Measurements from ENCODE around the gene MRPL37. TPM values are rescaled to one million over a fixed set of nuclear protein-coding genes. Genes with fewer than 3 reads are reported as not detected.

Gene MRPL37
- total and polyA plus RNA-seq, 9 donors = 45.0 to 70.2 (median 62.8) TPM

DNA sequence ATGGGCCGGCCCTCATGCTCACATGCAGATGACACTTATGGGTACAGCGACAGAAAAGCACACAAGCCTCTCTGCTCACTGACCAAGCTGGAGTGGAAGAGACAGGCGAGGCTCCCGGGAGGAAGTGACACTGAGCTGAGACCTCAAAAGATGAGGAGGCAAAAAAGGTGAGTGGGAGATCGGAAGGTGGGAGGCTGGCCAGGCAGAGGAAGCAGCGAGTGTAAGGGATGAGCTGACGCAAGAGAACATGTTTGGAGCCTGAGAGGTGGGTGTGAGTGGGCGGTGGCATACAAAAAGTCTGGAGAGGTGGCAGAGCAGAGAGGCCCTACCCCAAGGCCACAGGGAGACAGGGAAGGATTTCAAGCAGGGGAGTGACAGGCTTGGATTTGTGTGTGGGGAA, 29.0 kb upstream of the MRPL37 start:
- WGBS (ENCODE audit: insufficient coverage) = 76% methylated on average over 8 of the region's 8 CpGs
- no peaks in the 10 kb centered on the region for H3K4me1 ChIP-seq (ENCODE audit: control insufficient read depth, insufficient read depth, low read length)

DNA sequence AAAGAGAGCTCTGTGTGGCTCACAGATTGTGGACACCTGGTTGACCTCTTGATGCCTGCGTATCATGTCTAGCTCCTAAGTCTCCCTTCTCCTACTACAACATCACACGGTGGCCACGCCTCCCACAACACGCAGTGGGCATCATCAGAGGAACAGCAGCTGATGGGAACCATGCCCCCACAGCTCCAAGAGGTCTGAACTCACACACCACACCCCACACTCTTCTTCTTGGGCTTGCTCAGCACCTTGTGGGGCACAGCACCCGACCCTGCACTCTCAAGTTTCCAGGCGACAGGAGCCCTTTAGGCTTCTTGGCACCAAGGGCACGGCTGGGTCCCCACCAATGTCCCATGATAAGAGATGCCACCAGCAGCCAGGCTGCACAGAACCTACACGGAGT, 28.4 kb upstream of the MRPL37 start:
- Histone ChIP-seq H3K27ac (ENCODE audit: low read length) (no peak overlapping the region), H3K4me3 (ENCODE audit: low read length) (no peak overlapping the region), H3K27me3 (ENCODE audit: control insufficient read depth, insufficient read depth, low read length) (no peaks in the 10 kb centered on the region), H3K9me3 (replicated peaks; ENCODE audit: control insufficient read depth, low read depth, low read length) (no peaks in the 10 kb centered on the region), H3K36me3 (ENCODE audit: control insufficient read depth, insufficient read depth, low read length) (peaks cover 7% of the 10 kb centered on the region), H3K4me1 (ENCODE audit: control insufficient read depth, insufficient read depth, low read length) (no peaks in the 10 kb centered on the region)
- 88% methylated on average over 7 of the region's 8 CpGs for WGBS (ENCODE audit: insufficient coverage)
- DNase-seq = no peak

More for the DNA sequence above, 29.0 kb upstream of the MRPL37 start:
- DNase-seq = no peak
- Histone ChIP-seq H3K27me3 (ENCODE audit: control insufficient read depth, insufficient read depth, low read length) (no peaks in the 10 kb centered on the region), H3K27ac (ENCODE audit: low read length) (no peak overlapping the region), H3K36me3 (ENCODE audit: control insufficient read depth, insufficient read depth, low read length) (peaks cover 7% of the 10 kb centered on the region), H3K9me3 (replicated peaks; ENCODE audit: control insufficient read depth, low read depth, low read length) (no peaks in the 10 kb centered on the region), H3K4me3 (ENCODE audit: low read length) (no peak overlapping the region)

DNA sequence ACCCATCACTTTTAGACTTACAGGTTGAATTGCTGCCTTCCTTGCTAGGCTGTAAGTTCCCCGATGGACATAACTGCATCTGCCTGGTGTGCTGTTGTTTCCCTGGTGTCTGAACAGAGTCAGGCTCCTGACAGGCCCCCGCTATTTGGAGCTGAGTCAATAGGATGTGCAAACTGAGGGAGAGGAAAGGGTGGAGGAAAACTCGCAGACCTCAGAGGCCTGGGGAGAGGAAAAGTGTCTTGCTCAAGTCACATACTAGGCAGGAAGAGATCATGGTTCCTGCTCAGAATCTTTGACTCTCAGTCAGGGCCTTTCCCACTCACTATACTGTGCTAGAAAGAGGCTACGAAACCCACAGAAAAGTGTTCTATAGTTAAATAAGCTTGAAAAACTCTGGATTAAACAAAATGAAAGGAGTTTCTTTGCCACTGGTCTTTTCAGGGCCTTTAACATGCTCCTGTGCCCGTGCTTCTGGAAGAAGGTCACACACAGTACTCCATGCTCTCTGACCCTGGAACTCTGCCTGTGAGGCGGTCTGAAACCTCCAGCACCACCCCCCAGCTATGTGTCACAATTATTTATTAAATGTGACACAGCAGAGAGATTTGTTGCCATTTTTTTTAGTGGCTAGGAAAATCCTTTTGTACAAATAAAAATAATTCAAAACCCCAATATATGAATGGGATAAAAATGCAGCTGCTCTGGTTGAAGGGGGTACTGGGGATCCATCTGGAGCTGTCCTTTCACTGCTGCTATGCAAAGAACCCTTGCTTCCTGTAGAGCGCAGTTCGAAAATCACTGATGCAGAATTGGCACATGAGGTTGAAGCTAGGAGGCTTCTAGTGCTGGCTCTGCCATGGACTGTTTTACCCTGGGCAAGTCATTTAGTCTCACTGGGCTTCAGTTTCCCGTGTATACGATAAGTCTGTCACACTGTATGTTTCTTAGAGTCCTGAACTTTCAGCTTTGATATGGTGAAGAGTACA, 27.1 kb upstream of the MRPL37 start:
- Histone ChIP-seq H3K36me3 (ENCODE audit: control insufficient read depth, insufficient read depth, low read length) (peaks cover 13% of the 10 kb centered on the region), H3K4me3 (ENCODE audit: low read length) (no peak overlapping the region), H3K27me3 (ENCODE audit: control insufficient read depth, insufficient read depth, low read length) (no peaks in the 10 kb centered on the region), H3K9me3 (replicated peaks; ENCODE audit: control insufficient read depth, low read depth, low read length) (no peaks in the 10 kb centered on the region), H3K4me1 (ENCODE audit: control insufficient read depth, insufficient read depth, low read length) (no peaks in the 10 kb centered on the region), H3K27ac (ENCODE audit: low read length) (peak overlapping the region; percentile 7)
- WGBS (ENCODE audit: insufficient coverage) = 50% methylated on average over 5 of the region's 10 CpGs
- peak; percentile 46 for DNase-seq

DNA sequence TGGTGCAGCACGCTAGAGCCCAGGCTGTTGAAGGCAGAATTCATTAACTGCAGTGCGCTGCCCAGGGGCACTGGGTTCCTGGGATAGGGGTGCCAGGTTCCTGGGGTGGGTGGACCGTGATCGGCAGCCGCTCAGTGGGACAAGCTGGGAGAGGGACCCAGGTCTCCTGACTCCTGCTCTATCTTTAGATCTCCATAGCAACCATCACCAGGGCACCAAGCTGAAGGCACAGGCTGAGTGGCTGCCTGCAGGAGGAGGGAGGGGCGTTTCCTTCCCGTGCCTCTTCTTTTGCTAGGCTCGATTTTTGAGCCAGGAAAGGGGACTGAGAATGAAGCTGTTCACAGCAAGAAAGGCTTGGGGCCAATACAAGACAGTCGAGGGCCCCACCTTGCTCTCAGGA, 26.3 kb upstream of the MRPL37 start:
- H3K27ac ChIP-seq (ENCODE audit: low read length) = no peak overlapping the region
- no peak for DNase-seq
- 54% methylated on average over 4 of the region's 9 CpGs for WGBS (ENCODE audit: insufficient coverage)

DNA sequence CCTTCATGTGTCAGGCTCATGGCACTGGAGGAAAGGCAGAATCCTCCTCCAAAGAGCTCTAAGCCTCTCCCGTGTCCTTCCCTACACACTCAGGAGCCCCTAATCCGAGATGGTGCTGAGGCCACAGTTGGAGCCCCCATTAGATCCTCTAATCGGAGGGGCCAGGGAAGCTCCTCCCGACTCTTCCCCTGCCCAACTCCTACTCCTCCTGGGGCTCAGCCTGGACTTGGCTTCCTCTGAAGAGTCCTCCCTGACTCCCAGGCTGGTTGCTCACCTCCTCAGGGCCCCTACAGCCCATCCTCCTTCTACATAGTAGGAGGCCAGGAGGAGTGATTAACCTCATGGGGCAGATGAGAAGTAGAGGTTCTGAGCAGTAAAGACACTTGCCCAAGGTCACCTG, 25.9 kb upstream of the MRPL37 start:
- Histone ChIP-seq H3K9me3 (replicated peaks; ENCODE audit: control insufficient read depth, low read depth, low read length) (no peaks in the 10 kb centered on the region), H3K36me3 (ENCODE audit: control insufficient read depth, insufficient read depth, low read length) (peaks cover 20% of the 10 kb centered on the region), H3K4me1 (ENCODE audit: control insufficient read depth, insufficient read depth, low read length) (no peaks in the 10 kb centered on the region), H3K27me3 (ENCODE audit: control insufficient read depth, insufficient read depth, low read length) (no peaks in the 10 kb centered on the region), H3K27ac (ENCODE audit: low read length) (no peak overlapping the region), H3K4me3 (ENCODE audit: low read length) (no peak overlapping the region)
- WGBS (ENCODE audit: insufficient coverage) = 89% methylated on average over 3 of the region's 4 CpGs
- no peak for DNase-seq

More for the DNA sequence above, 26.3 kb upstream of the MRPL37 start:
- Histone ChIP-seq H3K36me3 (ENCODE audit: control insufficient read depth, insufficient read depth, low read length) (peaks cover 15% of the 10 kb centered on the region), H3K4me1 (ENCODE audit: control insufficient read depth, insufficient read depth, low read length) (no peaks in the 10 kb centered on the region), H3K9me3 (replicated peaks; ENCODE audit: control insufficient read depth, low read depth, low read length) (no peaks in the 10 kb centered on the region), H3K27me3 (ENCODE audit: control insufficient read depth, insufficient read depth, low read length) (no peaks in the 10 kb centered on the region), H3K4me3 (ENCODE audit: low read length) (no peak overlapping the region)

DNA sequence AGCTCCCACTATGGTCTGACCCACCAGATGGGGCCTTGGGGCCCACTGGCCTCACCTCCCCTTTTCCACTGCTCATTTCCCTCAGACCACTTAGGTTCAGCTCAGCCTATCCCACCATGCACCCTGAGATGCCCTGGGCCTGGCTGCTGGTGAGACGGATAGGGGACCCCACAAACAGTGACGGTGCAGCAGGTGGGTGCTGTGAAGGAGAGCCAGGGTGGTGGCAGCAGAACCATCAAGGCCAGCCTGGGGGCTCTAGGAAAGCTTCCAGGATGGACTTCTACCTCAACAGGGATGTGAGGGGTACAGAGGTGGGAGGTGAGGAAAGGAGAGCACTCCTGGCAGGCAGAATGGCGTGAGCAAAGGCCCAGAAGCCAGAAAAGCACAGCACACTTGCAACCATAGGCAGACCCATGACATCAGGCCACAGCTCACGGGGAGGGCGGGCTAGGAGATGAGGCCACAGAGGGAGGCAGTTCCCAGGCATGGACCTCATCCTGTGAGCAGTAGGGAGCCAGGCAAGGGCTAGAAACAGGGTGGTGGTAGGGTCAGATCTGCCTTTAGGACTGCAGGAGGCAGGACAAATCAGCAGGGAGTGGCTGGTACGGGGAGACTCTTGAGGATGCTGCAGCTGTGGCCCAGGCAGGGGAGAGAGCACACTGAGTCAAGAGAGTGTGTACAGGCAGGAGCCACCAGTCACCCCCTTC, 23.2 kb upstream of the MRPL37 start:
- DNase-seq = no peak
- Histone ChIP-seq H3K27ac (ENCODE audit: low read length) (no peak overlapping the region), H3K4me3 (ENCODE audit: low read length) (no peak overlapping the region), H3K9me3 (replicated peaks; ENCODE audit: control insufficient read depth, low read depth, low read length) (no peaks in the 10 kb centered on the region), H3K36me3 (ENCODE audit: control insufficient read depth, insufficient read depth, low read length) (peaks cover 25% of the 10 kb centered on the region), H3K4me1 (ENCODE audit: control insufficient read depth, insufficient read depth, low read length) (no peaks in the 10 kb centered on the region), H3K27me3 (ENCODE audit: control insufficient read depth, insufficient read depth, low read length) (no peaks in the 10 kb centered on the region)
- WGBS (ENCODE audit: insufficient coverage) = 84% methylated on average over 6 of the region's 6 CpGs

DNA sequence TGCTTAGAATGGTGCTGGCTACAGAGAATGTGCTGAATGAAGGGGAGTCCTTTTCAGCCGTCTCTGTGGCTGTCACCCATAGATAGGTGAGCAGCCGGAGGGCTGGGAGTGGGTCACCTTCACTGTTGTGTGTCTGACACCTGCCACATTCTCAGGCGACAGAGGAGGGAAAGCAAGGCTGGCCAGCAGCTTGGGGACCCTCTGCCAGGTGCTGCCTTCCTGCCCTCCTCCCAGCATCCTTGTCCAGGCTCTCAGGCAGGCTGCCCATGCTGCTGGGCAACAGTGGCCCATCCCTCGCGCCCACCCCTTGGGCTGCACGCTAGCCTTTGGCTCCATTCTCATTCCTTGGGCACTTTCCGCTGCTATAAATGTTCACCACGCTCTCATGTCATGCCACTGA, 22.2 kb upstream of the MRPL37 start:
- no peak for DNase-seq
- Histone ChIP-seq H3K27me3 (ENCODE audit: control insufficient read depth, insufficient read depth, low read length) (no peaks in the 10 kb centered on the region), H3K36me3 (ENCODE audit: control insufficient read depth, insufficient read depth, low read length) (peaks cover 28% of the 10 kb centered on the region), H3K4me1 (ENCODE audit: control insufficient read depth, insufficient read depth, low read length) (no peaks in the 10 kb centered on the region), H3K9me3 (replicated peaks; ENCODE audit: control insufficient read depth, low read depth, low read length) (no peaks in the 10 kb centered on the region), H3K27ac (ENCODE audit: low read length) (no peak overlapping the region), H3K4me3 (ENCODE audit: low read length) (no peak overlapping the region)
- 92% methylated on average over 8 of the region's 8 CpGs for WGBS (ENCODE audit: insufficient coverage)

DNA sequence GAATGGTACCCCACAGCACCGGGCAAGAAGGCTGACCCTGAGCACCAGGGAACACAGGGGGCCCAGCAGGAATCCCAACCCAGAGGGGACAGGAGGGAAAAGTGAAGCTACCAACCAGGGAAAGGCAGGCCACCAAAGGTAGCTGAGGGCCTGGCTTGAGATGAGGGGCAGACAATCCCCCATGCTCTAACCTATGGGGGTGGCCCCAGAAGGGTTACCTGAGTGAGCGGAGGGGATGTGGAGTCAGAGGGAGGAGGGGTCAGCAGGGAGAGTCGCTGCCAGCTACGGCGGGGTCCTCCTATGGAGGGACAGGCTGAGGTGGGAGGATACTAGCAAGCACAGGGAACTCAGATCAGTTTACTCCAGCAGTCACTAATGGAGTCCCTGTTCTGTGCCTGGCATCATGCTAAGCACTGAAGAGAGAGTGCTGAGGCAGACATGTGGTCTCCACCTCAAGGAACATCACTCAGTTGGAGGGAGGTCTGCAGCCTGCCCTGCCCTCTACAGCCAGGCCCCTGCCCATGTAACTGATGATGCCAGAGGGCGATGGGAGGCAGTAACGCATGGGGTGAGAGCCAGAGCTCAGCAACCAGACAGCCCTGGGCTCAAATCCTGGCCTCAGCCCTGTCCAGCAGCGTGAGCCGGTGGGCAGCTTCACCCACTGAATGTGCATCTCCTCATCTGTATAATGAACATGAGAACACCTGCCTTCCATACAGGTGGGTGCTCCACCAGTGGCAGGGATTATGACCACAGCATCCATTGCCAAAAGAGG, 21.5 kb upstream of the MRPL37 start:
- Histone ChIP-seq H3K36me3 (ENCODE audit: control insufficient read depth, insufficient read depth, low read length) (peaks cover 28% of the 10 kb centered on the region), H3K4me3 (ENCODE audit: low read length) (no peak overlapping the region), H3K27me3 (ENCODE audit: control insufficient read depth, insufficient read depth, low read length) (no peaks in the 10 kb centered on the region), H3K9me3 (replicated peaks; ENCODE audit: control insufficient read depth, low read depth, low read length) (no peaks in the 10 kb centered on the region), H3K4me1 (ENCODE audit: control insufficient read depth, insufficient read depth, low read length) (no peaks in the 10 kb centered on the region), H3K27ac (ENCODE audit: low read length) (no peak overlapping the region)
- 64% methylated on average over 7 of the region's 9 CpGs for WGBS (ENCODE audit: insufficient coverage)
- DNase-seq = no peak

DNA sequence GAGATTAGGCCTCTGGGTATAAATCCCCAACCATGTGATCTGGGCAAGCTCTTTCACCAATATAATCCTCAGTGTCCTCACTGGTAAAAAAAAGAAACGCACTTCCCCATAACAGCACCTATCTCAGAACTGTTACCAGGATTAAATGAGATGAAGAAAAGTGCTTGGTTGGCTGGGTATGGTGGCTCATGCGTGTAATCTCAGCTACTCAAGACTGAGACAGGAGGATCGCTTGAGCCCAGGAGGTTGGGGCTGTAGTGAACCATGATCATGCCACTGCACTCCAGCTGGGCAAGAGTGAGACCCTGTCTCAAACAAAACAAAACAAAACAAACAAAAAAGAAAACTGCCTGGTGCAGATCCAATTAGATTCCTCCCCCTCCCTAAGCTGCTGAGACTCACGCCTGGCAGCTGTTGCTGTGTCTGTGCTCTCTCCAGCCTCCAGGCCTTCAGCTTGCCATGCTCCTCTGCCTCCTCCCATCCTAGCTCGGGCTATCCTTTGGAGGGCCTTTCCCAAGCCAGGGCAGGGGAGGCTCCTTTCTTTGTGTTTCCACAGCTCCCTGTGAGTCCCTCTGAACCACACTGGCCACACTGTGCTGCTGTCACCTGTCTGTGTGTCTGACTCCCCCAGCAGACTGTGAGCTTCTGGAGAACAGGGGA, 19.1 kb upstream of the MRPL37 start:
- 78% methylated on average over 4 of the region's 5 CpGs for WGBS (ENCODE audit: insufficient coverage)
- no peak overlapping the region for H3K27ac ChIP-seq (ENCODE audit: low read length)
- H3K36me3 ChIP-seq (ENCODE audit: control insufficient read depth, insufficient read depth, low read length) = peaks cover 24% of the 10 kb centered on the region
- no peak overlapping the region for H3K4me3 ChIP-seq (ENCODE audit: low read length)
- H3K4me1 ChIP-seq (ENCODE audit: control insufficient read depth, insufficient read depth, low read length) = no peaks in the 10 kb centered on the region
- H3K27me3 ChIP-seq (ENCODE audit: control insufficient read depth, insufficient read depth, low read length) = no peaks in the 10 kb centered on the region
- H3K9me3 ChIP-seq (replicated peaks; ENCODE audit: control insufficient read depth, low read depth, low read length) = no peaks in the 10 kb centered on the region
- DNase-seq = no peak

Measured in muscle of leg (tissue), 11 donors.